Panc1 (cell line): ENCODE measurements around the gene DCAF16.

ENCODE experiments used
- SIN3A ChIP-seq: IDR thresholded peaks from 2 replicates; pipeline ENCODE4 v1.6.1; 2012; ENCODE audit warnings: low read depth, mild to moderate bottlenecking, low read length, moderate library complexity, borderline replicate concordance; ENCODE audit not compliant: insufficient read depth
- TF ChIP-seq, protein P1 (sequence below): fragments of 450-650 bp; IDR thresholded peaks from 2 replicates; pipeline ENCODE4 v1.5.1; 2017; ENCODE audit warnings: mild to moderate bottlenecking
- TF ChIP-seq, protein P2 (sequence below), 2 experiments: IDR thresholded peaks; 2 replicates each; pipeline ENCODE4 v1.6.1; 2011 to 2012; ENCODE audit warnings: low read depth in 2 of 2, control low read depth in 1 of 2, low read length in 1 of 2, mild to moderate bottlenecking in 1 of 2, moderate library complexity in 1 of 2; ENCODE audit not compliant: insufficient read depth in 1 of 2

DNA sequence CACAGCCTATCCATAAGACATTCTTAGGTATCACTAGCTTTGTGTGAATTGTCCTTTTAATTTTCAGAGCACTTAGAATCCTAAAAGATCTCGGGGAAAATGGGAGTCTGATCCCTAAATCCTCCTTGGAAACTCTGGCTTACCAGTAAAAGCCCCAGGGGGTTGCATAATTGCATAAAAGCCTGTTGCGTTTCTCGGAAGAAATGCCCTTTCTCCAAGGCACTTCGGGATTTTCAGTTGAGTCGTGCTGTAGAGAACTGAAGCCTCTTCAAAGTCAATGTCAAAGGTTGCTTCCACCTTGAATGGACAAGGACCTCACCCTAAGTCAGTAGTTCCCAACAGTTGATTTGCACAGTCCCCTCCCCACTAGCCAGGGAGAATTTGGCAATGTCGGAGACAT, 49.9 kb downstream of the DCAF16 start:
- TF ChIP-seq, protein P1, sequence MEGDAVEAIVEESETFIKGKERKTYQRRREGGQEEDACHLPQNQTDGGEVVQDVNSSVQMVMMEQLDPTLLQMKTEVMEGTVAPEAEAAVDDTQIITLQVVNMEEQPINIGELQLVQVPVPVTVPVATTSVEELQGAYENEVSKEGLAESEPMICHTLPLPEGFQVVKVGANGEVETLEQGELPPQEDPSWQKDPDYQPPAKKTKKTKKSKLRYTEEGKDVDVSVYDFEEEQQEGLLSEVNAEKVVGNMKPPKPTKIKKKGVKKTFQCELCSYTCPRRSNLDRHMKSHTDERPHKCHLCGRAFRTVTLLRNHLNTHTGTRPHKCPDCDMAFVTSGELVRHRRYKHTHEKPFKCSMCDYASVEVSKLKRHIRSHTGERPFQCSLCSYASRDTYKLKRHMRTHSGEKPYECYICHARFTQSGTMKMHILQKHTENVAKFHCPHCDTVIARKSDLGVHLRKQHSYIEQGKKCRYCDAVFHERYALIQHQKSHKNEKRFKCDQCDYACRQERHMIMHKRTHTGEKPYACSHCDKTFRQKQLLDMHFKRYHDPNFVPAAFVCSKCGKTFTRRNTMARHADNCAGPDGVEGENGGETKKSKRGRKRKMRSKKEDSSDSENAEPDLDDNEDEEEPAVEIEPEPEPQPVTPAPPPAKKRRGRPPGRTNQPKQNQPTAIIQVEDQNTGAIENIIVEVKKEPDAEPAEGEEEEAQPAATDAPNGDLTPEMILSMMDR: no peak
- TF ChIP-seq, protein P2, sequence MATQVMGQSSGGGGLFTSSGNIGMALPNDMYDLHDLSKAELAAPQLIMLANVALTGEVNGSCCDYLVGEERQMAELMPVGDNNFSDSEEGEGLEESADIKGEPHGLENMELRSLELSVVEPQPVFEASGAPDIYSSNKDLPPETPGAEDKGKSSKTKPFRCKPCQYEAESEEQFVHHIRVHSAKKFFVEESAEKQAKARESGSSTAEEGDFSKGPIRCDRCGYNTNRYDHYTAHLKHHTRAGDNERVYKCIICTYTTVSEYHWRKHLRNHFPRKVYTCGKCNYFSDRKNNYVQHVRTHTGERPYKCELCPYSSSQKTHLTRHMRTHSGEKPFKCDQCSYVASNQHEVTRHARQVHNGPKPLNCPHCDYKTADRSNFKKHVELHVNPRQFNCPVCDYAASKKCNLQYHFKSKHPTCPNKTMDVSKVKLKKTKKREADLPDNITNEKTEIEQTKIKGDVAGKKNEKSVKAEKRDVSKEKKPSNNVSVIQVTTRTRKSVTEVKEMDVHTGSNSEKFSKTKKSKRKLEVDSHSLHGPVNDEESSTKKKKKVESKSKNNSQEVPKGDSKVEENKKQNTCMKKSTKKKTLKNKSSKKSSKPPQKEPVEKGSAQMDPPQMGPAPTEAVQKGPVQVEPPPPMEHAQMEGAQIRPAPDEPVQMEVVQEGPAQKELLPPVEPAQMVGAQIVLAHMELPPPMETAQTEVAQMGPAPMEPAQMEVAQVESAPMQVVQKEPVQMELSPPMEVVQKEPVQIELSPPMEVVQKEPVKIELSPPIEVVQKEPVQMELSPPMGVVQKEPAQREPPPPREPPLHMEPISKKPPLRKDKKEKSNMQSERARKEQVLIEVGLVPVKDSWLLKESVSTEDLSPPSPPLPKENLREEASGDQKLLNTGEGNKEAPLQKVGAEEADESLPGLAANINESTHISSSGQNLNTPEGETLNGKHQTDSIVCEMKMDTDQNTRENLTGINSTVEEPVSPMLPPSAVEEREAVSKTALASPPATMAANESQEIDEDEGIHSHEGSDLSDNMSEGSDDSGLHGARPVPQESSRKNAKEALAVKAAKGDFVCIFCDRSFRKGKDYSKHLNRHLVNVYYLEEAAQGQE (IDR thresholded peaks at IDR 0.05; ENCODE audit: insufficient read depth in 1 of 2, low read depth in 2 of 2, low read length in 1 of 2): no peak
- no peak for TF ChIP-seq SIN3A
